Activated T-helper 1 cell treated with anti-CD3 and anti-CD28 coated beads, Interleukin-2, amount 50 U/mL, for 16 hours (primary cell): ENCODE data around the gene OR2J1.
"Not testable (repeated sequence)": the region's sequence is repeated elsewhere in the genome, so short reads cannot be mapped to it uniquely, and the experiment has no call there.

Experiments used
- DNase-seq, 2 donors: peaks; one replicate each; pipeline ENCODE4 v3.0.0-alpha.2; 2020; ENCODE audit warnings: low read depth in 1 of 2, low spot score in 1 of 2

Gene OR2J1

GRCh38 chr6:29099190-29099589 is at the start of gene OR2J1:
Gene OR2J1 (plus strand): TSS chr6:29099490. CDS start chr6:29100943, 1,453 bp downstream.
- DNase-seq = no peak

- no peak for DNase-seq
These were observed 47.6 kb upstream of the OR2J1 start for GRCh38 chr6:29051680-29052079.

GRCh38 chr6:29071831-29072723 is 27.2 kb upstream of the OR2J1 start:
- no peak for DNase-seq

DNA sequence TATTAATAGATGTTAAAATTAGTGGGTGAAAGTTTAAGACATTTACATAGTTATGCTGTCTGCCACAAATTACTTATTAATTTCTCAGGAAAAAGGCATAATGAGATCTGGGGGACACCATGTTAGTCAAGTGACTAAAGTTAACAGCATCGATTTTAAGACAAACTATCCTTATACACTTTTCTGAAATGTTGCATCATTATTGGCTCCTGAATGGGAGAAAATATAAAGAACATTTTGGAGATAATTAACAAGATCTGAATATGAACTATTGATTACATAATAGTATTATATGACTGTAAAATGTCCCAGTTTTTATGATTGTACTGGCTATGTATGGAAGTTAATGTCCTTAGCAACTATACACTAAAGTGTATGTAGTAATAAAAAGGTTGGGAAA is 20.1 kb upstream of the OR2J1 start:
- no peak for DNase-seq

GRCh38 chr6:29081312-29081711 is 18.0 kb upstream of the OR2J1 start:
- no peak for DNase-seq

DNA sequence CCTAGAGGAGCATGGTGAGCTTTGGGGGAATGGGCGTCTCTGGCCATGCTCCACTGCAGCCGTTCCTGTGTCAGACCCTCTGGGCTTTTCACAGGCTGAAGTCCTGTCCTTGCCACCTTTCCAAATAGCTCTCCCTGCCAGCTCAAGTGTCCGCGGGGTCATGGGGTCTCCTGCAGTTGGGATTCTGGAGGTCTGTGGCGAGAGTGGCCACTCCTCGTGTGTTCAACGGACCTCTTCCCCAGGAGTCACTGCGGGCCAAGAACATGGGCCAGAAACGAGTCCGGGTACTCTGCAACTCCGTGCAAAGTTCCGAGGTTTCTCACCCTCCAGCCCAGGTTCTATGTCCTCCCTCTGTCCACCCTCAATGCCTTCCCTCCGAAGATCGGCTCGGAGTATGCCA is 16.8 kb upstream of the OR2J1 start:
- DNase-seq = no peak

- no peak for DNase-seq
These were observed 12.1 kb upstream of the OR2J1 start, which contains the start of gene OR2B3 for GRCh38 chr6:29087213-29087612. Gene OR2B3 (minus strand): TSS chr6:29087313. CDS start chr6:29087248, 65 bp downstream.

DNA sequence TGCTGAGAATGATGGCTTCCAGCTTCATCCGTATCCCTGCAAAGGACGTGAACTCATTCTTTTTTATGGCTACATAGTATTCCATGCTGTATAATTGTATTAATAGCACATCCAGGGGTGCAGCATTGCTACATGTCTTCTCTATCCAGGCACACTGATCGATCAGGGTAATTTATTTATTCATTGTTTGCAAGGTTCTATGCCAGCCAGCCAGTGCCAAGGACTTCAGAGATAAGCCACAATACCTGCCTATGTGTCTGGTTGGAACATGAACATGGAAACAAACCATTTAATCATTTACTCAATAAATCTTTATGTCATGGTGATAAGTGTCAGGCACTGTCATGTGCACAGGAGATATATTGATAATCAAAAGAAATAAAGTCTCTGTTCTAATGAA is 6.3 kb upstream of the OR2J1 start:
- no peak for DNase-seq

DNA sequence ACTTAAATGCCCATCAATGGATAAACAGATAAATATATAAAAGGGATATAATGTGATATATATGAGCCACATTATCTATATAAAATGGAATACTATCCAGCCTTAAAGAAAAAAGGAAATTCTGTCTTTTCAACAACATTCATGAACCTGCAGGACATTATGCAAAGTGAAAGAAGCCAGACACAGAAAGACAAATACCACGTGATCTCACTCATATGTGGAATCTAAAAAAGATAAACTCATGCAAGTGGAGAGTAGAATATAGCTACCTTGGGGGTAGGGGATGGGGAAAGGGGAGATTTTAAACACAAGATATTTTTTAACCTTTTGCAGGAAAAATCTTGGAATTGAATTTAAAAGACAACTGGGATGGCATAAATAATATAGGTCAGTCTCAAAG is 1.5 kb upstream of the OR2J1 start:
- DNase-seq = no peak

GRCh38 chr6:29107758-29108157 is 8.5 kb downstream of the OR2J1 start, which contains the start of gene OR2J3:
Gene OR2J3 (plus strand): TSS chr6:29108058. CDS start chr6:29111891, 3,833 bp downstream.
- DNase-seq = no peak

DNA sequence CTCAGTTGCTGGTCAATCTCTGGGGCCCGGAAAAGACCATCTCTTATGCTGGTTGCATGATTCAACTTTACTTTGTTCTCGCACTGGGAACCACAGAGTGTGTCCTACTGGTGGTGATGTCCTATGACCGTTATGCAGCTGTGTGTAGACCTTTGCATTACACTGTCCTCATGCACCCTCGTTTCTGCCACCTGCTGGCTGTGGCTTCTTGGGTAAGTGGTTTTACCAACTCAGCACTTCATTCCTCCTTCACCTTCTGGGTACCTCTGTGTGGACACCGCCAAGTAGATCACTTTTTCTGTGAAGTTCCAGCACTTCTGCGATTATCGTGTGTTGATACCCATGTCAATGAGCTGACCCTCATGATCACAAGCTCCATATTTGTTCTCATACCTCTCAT is 12.8 kb downstream of the OR2J1 start:
- DNase-seq = no peak

DNA sequence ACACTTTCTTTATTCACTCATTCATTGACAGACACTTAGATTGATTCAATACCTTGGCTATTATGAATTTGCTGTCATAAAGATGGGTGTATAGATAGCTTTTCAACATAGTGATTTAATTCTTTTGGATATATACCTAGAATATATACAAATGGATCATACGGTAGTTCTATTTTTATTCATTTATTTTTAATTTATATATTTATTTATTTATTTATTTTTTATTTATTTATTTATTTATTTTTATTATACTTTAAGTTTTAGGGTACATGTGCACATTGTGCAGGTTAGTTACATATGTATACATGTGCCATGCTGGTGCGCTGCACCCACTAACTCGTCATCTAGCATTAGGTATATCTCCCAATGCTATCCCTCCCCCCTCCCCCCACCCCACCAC is 15.7 kb downstream of the OR2J1 start:
- DNase-seq = not testable (repeated sequence)

- no peak for DNase-seq
These were observed 30.2 kb downstream of the OR2J1 start for GRCh38 chr6:29129326-29130012.

- DNase-seq = no peak
These were observed 31.4 kb downstream of the OR2J1 start for GRCh38 chr6:29130644-29131043.

- DNase-seq = no peak
These were observed 32.4 kb downstream of the OR2J1 start for GRCh38 chr6:29131691-29132090.

- DNase-seq = no peak
These were observed 38.4 kb downstream of the OR2J1 start for GRCh38 chr6:29137724-29138123.

DNA sequence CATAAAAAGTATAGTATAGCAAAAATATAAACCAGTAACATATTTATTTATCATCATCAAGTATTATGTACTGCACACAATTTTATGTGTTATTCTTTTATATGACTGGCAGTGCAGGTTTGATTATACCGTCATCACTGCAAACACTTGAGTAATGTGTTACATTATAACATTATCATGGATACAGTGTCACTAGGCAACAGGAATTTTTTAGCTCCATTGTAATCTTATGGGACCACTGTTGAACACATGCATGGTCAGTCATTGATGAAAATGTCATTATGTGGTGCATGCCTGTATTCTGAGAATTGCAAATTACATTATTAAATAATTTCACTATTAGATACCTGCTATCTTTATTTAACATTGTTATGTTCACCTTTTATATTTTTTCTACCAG is 42.3 kb downstream of the OR2J1 start:
- DNase-seq = no peak

DNA sequence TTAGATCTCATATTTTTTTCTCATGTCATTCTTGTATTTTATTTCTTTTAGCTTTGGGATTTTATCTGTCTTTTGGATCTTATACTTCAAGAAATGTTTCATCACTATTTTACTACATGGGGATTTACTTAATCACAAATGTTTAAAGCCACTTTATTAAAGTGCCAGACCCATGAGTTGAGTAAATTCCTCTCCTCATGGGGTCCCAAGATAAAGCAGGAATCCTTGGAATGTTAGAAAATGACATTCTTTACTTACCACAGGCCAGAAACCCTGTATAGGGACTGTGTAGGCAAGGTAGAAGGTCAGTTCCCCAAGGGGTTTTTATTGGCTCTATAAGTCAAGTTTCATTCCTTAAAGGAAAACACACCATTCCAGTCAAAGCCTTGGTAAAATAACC is 43.0 kb downstream of the OR2J1 start:
- DNase-seq = no peak

DNA sequence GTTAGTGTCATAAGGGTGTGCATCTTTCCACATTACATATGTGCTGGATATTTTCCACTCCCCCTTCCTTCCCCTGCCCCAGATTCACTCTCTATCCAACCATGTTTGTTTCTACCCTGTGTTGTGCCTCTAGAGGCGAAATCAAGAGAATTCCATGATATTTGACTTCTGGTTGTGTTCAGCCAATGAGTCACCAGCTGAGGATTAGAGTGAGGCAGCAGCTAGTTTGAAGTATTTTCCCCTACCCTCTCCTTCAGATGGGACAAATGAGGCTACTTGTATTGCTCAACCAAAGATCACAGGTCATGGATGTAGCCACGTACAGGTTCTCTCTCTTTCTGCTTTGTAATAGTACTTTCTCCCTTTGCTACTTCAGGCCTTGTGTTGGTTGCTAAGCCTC is 46.9 kb downstream of the OR2J1 start:
- no peak for DNase-seq

GRCh38 chr6:29147074-29147473 is 47.8 kb downstream of the OR2J1 start:
- no peak for DNase-seq

DNA sequence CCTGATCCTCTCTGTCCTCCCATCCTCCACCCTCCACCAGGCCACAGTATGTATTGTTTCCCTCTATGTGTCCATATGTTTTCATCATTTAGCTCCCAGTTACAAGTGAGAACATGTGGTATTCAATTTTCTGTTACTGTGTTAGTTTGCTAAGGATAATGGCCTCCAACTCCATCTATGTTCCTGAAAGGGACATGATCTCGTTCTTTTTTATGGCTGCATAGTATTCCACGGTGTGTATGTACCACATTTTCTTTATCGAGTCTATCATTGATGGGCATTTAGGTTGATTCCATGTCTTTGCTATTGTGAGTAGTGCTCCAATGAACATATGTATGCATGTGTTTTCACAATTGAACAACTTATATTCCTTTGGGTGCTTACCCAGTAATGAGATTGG is 50.2 kb downstream of the OR2J1 start:
- not testable (repeated sequence) for DNase-seq
